IPS-18a (cell line): ENCODE measurements around the gene MYO1G.

Experiments used
- H3K27ac ChIP-seq: one replicate; pipeline ENCODE4 v1.5.1; 2013; ENCODE audit warnings: low read length
- H3K27me3 ChIP-seq: one replicate; pipeline ENCODE4 v1.6.1; 2013; ENCODE audit warnings: mild to moderate bottlenecking, low read length; ENCODE audit not compliant: control insufficient read depth, insufficient read depth
- H3K36me3 ChIP-seq: one replicate; pipeline ENCODE4 v1.6.1; 2013; ENCODE audit warnings: low read depth, low read length; ENCODE audit not compliant: control insufficient read depth
- H3K4me1 ChIP-seq: one replicate; pipeline ENCODE4 v1.6.1; 2013; ENCODE audit warnings: low read depth, low read length; ENCODE audit not compliant: control insufficient read depth
- H3K4me3 ChIP-seq: one replicate; pipeline ENCODE4 v1.5.1; 2013; ENCODE audit warnings: low read length
- H3K9ac ChIP-seq: one replicate; pipeline ENCODE4 v1.6.1; 2013; ENCODE audit warnings: mild to moderate bottlenecking, low read length, moderate library complexity
- H3K9me3 ChIP-seq: one replicate; pipeline ENCODE4 v1.6.1; 2013; ENCODE audit warnings: low read depth, low read length; ENCODE audit not compliant: control insufficient read depth

MYO1G gene

DNA sequence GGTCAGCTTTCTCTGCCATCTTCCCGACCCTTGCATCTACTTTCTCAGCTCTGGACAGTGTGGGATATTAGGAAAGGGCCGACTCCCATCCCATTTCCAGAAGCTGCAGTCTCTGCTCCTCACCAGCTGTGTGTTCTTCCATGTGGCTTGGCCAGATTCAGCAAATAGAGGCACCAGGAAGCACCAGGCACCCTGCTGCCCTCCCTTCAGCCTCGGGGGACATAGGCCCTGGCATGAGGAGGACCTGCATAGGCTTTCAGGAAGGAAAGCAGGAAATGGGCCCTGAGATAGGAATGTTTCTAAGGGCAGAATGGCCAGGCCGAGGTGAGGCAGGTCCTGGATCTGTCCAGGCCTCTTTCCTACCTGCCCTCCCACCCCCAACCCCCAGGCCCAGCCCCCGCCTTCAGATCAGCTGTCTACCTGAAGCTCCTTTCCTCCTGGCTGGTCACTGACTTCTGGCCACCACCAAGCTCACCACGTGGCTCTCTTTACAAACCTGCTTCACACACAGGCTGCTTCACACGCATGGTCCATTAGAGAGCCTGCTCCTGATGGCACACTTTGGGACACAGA is 66.0 kb downstream of the MYO1G start:
- H3K4me1 ChIP-seq: peaks cover 4% of the 10 kb centered on the region
- H3K9me3 ChIP-seq: no peaks in the 10 kb centered on the region
- no peak overlapping the region for H3K27ac ChIP-seq
- no peak overlapping the region for H3K4me3 ChIP-seq
- H3K27me3 ChIP-seq: no peaks in the 10 kb centered on the region
- no peaks in the 10 kb centered on the region for H3K36me3 ChIP-seq
- no peak overlapping the region for H3K9ac ChIP-seq
